Stimulated activated CD4-positive, alpha-beta T cell treated with anti-CD3 and anti-CD28 coated beads, Interleukin-2, amount 100 ng/mL, for 24 hours (primary cell): ENCODE data around the gene IL10RB.

Experiments
- DNase-seq, 2 donors: peaks; one replicate each; pipeline ENCODE4 v3.0.0-alpha.2; 2020

IL10RB gene

DNA sequence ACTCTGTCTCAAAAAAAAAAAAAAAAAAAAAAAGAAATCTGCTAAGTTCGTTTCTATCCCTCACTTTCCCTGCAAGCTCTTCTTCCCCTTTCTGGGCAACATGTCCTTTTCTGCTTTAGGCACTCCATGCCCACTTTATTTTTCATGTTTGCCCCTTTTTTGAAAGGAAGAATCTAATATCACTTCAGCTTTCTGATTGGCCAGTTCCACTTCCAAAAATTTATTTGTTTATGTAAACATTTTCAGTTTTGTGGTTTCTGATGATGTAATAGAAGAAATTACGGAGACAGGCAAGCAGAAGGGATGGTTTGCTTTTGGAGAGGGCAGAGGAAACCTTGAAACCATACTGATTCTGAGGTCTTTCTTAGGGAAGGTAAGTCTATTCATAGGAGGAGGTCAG, 73.8 kb downstream of the IL10RB start:
- DNase-seq, result no peak

DNA sequence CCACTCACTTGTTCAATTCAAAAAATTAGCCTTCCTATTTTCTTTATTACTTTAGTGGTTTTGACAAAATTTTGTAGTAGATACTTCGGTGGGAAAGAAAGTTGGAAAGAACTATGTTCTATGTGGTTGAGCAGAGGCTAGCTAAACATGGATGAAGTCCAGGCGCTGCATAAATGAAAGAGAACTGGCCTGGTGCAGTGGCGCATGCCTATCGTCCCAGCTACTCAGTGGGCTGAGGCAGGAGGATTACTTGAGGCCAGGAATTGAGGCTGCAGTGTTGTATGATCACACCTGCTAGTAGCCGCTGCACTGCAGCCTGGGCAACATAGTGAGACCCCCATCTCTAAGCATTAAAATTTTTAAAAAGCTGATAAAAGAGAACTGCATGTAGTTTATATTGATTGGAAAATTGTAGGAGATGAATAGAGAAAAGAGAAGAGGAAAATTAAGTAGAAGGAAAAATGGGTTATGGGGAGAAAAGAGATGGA, 79.6 kb downstream of the IL10RB start:
- no peak for DNase-seq
